HepG2 (cell line): Measurements from ENCODE around the gene AP4E1. TPM values are rescaled to one million over a fixed set of nuclear protein-coding genes. Genes with fewer than 3 reads are reported as not detected.

Experiments used
- AFF4 ChIP-seq: sonication (generic); formaldehyde crosslinking; IDR thresholded peaks from 2 replicates; pipeline ENCODE4 v1.4.0; 2020; ENCODE audit warnings: missing genetic modification reagents
- ARID5B ChIP-seq: IDR thresholded peaks from 2 replicates; pipeline ENCODE4 v1.4.0; 2020; ENCODE audit warnings: mild to moderate bottlenecking, missing genetic modification reagents
- CERS6 ChIP-seq: sonication (generic); formaldehyde crosslinking; IDR thresholded peaks from 2 replicates; pipeline ENCODE4 v1.5.0; 2020; ENCODE audit warnings: missing genetic modification reagents
- GATAD2A ChIP-seq: IDR thresholded peaks from 2 replicates; pipeline ENCODE4 v1.6.1; 2016
- HMG20A ChIP-seq: IDR thresholded peaks from 2 replicates; pipeline ENCODE4 v1.6.1; 2016; ENCODE audit warnings: borderline replicate concordance
- HNF4A ChIP-seq: sonication (generic); formaldehyde crosslinking; IDR thresholded peaks from 2 replicates; pipeline ENCODE4 v1.4.0; 2020; ENCODE audit warnings: missing genetic modification reagents
- ISX ChIP-seq: sonication (generic); formaldehyde crosslinking; conservative IDR thresholded peaks from 2 replicates; pipeline ENCODE4 v1.5.0; 2020; ENCODE audit warnings: missing genetic modification reagents
- KAT8 ChIP-seq: IDR thresholded peaks from 2 replicates; pipeline ENCODE4 v1.6.1; 2016; ENCODE audit warnings: missing genetic modification reagents, missing compliant biosample characterization
- MXD4 ChIP-seq: IDR thresholded peaks from 2 replicates; pipeline ENCODE4 v1.6.1; 2016; ENCODE audit warnings: mild to moderate bottlenecking, missing biosample characterization, missing genetic modification reagents
- NCOA5 ChIP-seq: sonication (generic); formaldehyde crosslinking; IDR thresholded peaks from 2 replicates; pipeline ENCODE4 v1.4.0; 2020; ENCODE audit warnings: missing genetic modification reagents
- NFYC ChIP-seq: IDR thresholded peaks from 2 replicates; pipeline ENCODE4 v1.6.1; 2016; ENCODE audit warnings: missing genetic modification reagents, missing compliant biosample characterization
- NR2F1 ChIP-seq, 2 experiments: fragments of 450-650 bp in 1 of 2; formaldehyde crosslinking in 1 of 2; IDR thresholded peaks; 2 replicates each; pipeline versions ENCODE4 v1.5.0 to v1.6.1; 2016 to 2020; ENCODE audit warnings: mild to moderate bottlenecking in 1 of 2, missing compliant biosample characterization in 1 of 2, missing genetic modification reagents in 1 of 2, moderate library complexity in 1 of 2
- ONECUT2 ChIP-seq: sonication (generic); formaldehyde crosslinking; IDR thresholded peaks from 2 replicates; pipeline ENCODE4 v1.4.0; 2020; ENCODE audit warnings: missing genetic modification reagents
- PHF20 ChIP-seq: sonication (generic); formaldehyde crosslinking; IDR thresholded peaks from 2 replicates; pipeline ENCODE4 v1.5.0; 2020; ENCODE audit warnings: mild to moderate bottlenecking, missing genetic modification reagents
- ZBTB42 ChIP-seq: sonication (generic); formaldehyde crosslinking; IDR thresholded peaks from 2 replicates; pipeline ENCODE4 v1.5.0; 2020; ENCODE audit warnings: mild to moderate bottlenecking, missing genetic modification reagents
- ZNF235 ChIP-seq: sonication (generic); formaldehyde crosslinking; IDR thresholded peaks from 2 replicates; pipeline ENCODE4 v1.8.1; 2023; ENCODE audit warnings: mild to moderate bottlenecking, missing genetic modification reagents, borderline replicate concordance
- ZNF274 ChIP-seq: sonication (generic); formaldehyde crosslinking; IDR thresholded peaks from 2 replicates; pipeline ENCODE4 v1.5.1; 2020; ENCODE audit warnings: mild to moderate bottlenecking, missing genetic modification reagents
- ZNF331 ChIP-seq: sonication (generic); formaldehyde crosslinking; IDR thresholded peaks from 2 replicates; pipeline ENCODE4 v1.4.0; 2020; ENCODE audit warnings: missing genetic modification reagents
- ZNF362 ChIP-seq: sonication (generic); formaldehyde crosslinking; IDR thresholded peaks from 2 replicates; pipeline ENCODE4 v1.4.0; 2020; ENCODE audit warnings: missing genetic modification reagents, mild to moderate bottlenecking, borderline replicate concordance
- ZNF431 ChIP-seq: sonication (generic); formaldehyde crosslinking; IDR thresholded peaks from 2 replicates; pipeline ENCODE4 v1.9.0; 2022; ENCODE audit warnings: missing genetic modification reagents, low read depth, mild to moderate bottlenecking, borderline replicate concordance
- ZNF550 ChIP-seq: sonication (generic); formaldehyde crosslinking; IDR thresholded peaks from 2 replicates; pipeline ENCODE4 v1.4.0; 2020; ENCODE audit warnings: mild to moderate bottlenecking, missing genetic modification reagents, borderline replicate concordance
- ZSCAN9 ChIP-seq: IDR thresholded peaks from 2 replicates; pipeline ENCODE4 v1.6.1; 2016; ENCODE audit warnings: borderline replicate concordance
- polyA plus RNA-seq, 8 experiments: library from polyadenylated mRNA; depleted of rRNA in 3 of 8; stranded (reverse) in 7 of 8; unstranded in 1 of 8; fragments of >200 nt; fragmentation: Illumina TruSeq in 4 of 8; extraction: Trizol in 4 of 8; gene quantifications; 2 replicates each; pipeline versions ENCODE4 v1.2.1 to v1.2.3, GENCODE V29; 2011 to 2016; ENCODE audit warnings: low read depth in 4 of 8, missing spikeins in 1 of 8, mixed read lengths in 1 of 8; ENCODE audit not compliant: insufficient read depth in 1 of 8
- total RNA-seq, 5 experiments: library from RNA; depleted of rRNA; stranded (reverse); fragments of >200 nt; fragmentation: Illumina TruSeq; extraction: Trizol; gene quantifications; 2 replicates each; pipeline ENCODE4 v1.2.3, GENCODE V29; 2016; ENCODE audit warnings: low read depth in 1 of 5

Gene AP4E1
- total and polyA plus RNA-seq, 2 of the 13 experiments (the other 11 are each of a cell fraction or from before 2014, with no cell fraction given): 2.2 to 7.8 TPM

GRCh38 chr15:51046799-51047449, 138.4 kb downstream of the AP4E1 start (continued):
- TF ChIP-seq ZNF235 (CRISPR knock-in tag) (no peak), ISX (CRISPR knock-in tag) (no peak), ZNF274 (CRISPR knock-in tag) (no peak), NR2F1 (CRISPR knock-in tag; IDR thresholded peaks at IDR 0.05) (no peak), ONECUT2 (CRISPR knock-in tag) (no peak), ZSCAN9 (CRISPR knock-in tag) (no peak), ZNF550 (CRISPR knock-in tag) (no peak), ARID5B (CRISPR knock-in tag) (peak; percentile 39; the same call in 1 of the 2 replicates), GATAD2A (CRISPR knock-in tag) (peak; percentile 63; the same call in 1 of the 2 replicates), ZNF331 (no peak), AFF4 (no peak), MXD4 (CRISPR knock-in tag) (no peak), KAT8 (CRISPR knock-in tag) (peak; percentile 38; the same call in 1 of the 2 replicates), ZNF362 (CRISPR knock-in tag) (no peak), CERS6 (CRISPR knock-in tag) (no peak), ZNF431 (CRISPR knock-in tag) (no peak), NCOA5 (CRISPR knock-in tag) (no peak), NFYC (CRISPR knock-in tag) (no peak), PHF20 (CRISPR knock-in tag) (no peak), ZBTB42 (CRISPR knock-in tag) (no peak), HNF4A (peak; percentile 61), HMG20A (CRISPR knock-in tag) (0 out of 2 replicates have a peak, but pooled peaks have one; percentile 40)
